Tibial nerve (tissue), 4 donors: ENCODE measurements around the gene BCAS3.

Source experiments
- EP300 ChIP-seq, 2 donors: sonication (generic); formaldehyde crosslinking; IDR thresholded peaks; one replicate each; pipeline ENCODE4 v1.6.1; 2017; ENCODE audit warnings: antibody characterized with exemption in 2 of 2, mild to moderate bottlenecking in 1 of 2
- POLR2A ChIP-seq, 2 donors: fragments of 450-650 bp; IDR thresholded peaks; one replicate each; pipeline ENCODE4 v1.6.1; 2017; ENCODE audit warnings: antibody characterized with exemption in 2 of 2, mild to moderate bottlenecking in 2 of 2, moderate library complexity in 2 of 2
- TF ChIP-seq, protein P1 (sequence below), 5 experiments: fragments of 200-600 bp in 3 of 5; fragments of 450-650 bp in 2 of 5; sonication (generic) in 3 of 5; IDR thresholded peaks; one replicate each; pipeline ENCODE4 v1.5.1; 2016 to 2019; ENCODE audit warnings: antibody characterized with exemption in 5 of 5, mild to moderate bottlenecking in 3 of 5, moderate library complexity in 2 of 5

DNA sequence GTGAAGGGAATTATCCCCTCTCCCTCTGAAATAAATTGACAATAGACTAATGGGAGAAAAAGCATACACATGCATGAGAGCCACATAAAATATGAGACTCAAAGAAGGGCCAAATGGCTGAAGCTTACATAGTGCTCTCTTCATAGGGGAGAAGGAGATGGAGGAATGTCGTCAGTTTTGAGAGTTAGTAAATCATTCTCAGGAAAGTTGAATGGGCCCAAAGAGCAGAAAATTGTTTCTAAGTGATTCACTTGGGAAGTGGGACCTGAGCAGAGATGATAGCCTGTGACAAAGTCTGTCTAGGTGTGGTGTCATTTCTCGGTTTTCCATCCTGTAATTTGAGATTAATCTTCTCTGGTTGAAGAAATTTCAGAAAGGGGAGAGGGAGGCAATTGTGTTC is 35.0 kb downstream of the BCAS3 start:
- TF ChIP-seq, protein P1, sequence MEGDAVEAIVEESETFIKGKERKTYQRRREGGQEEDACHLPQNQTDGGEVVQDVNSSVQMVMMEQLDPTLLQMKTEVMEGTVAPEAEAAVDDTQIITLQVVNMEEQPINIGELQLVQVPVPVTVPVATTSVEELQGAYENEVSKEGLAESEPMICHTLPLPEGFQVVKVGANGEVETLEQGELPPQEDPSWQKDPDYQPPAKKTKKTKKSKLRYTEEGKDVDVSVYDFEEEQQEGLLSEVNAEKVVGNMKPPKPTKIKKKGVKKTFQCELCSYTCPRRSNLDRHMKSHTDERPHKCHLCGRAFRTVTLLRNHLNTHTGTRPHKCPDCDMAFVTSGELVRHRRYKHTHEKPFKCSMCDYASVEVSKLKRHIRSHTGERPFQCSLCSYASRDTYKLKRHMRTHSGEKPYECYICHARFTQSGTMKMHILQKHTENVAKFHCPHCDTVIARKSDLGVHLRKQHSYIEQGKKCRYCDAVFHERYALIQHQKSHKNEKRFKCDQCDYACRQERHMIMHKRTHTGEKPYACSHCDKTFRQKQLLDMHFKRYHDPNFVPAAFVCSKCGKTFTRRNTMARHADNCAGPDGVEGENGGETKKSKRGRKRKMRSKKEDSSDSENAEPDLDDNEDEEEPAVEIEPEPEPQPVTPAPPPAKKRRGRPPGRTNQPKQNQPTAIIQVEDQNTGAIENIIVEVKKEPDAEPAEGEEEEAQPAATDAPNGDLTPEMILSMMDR (IDR thresholded peaks at IDR 0.05) = no peak
- TF ChIP-seq POLR2A (IDR thresholded peaks at IDR 0.05) (no peak), EP300 (IDR thresholded peaks at IDR 0.05) (no peak)
